HG03558 (cell line): Measurements from ENCODE around the gene SSPN.

Source experiments
- ATAC-seq: cut with Tn5 transposase; IDR thresholded peaks from one replicate; pipeline ENCODE4 v1.9.1; 2021; ENCODE audit warnings: moderate number of reproducible peaks; ENCODE audit not compliant: unreplicated experiment; ENCODE audit errors: extremely low read depth

Gene SSPN

DNA sequence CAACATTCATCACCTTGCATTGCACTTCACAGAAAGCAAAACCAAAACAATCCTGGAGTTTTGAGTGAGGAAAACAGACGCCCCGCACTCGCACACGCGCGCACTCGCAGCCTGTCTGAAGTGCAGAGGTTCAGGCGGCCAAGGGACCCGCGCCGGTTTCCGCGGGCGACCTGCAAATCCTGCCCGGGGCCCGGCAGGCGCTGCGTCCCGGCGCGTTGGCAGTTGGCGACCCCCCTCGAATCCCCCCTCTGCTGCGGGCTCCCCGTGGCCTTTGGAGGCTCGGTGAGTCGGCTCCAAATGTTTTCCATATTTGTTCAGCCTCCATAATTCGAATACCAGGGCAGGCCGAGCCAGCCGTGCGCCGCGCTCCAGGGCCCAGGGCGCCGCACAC lies at the start of gene SSPN:
SSPN (plus strand) TSS at position 324 of the 391 bp plus-strand sequence. CDS start 100 bp downstream, outside the sequence.
- ATAC-seq = no peak

DNA sequence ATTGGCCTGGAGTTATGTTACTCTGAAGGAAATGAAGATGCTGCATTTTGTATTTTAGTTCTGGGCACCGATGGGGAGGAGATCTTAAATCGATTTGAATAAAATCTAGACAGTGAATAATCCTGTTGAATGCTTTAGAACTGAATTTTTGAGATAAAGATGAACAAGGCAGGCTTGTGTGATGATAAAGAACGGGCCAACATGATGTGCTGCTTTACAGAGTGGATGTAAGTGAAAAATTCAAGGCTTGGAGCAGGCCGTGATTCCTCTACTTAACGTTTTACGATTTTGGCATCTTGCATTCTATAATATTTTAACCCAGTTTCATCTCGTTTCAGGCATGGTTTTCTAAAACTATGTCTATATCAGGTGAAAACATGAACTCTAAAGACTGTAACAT lies 47.1 kb upstream of the SSPN start:
- ATAC-seq = no peak

DNA sequence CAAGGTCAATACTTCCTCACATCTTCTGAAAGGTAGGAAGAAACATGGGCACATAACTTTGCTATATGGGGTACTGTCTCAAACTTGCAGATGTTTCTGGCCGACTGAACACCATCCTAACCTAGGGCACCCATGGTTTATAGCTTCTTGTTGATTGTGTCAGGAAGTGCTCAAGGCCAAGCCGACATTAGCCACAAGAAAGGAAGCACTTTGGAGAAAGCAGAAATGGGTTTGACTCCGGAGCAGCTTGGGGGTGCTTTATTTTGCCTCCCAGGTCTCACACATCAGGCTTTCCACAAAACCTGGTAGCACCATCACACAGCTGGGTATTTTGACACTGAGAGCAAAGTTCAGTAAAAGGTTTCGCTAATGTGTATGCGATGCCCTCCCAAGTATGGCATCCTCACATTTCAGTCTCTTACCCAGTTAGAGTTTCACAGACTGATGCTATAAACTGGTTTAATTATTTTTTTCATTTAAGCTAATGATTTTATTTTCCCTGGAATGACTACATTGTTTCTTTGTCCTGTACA lies 45.3 kb upstream of the SSPN start:
- no peak for ATAC-seq

GRCh38 chr12:26150736-26151450 lies 44.5 kb upstream of the SSPN start:
- no peak for ATAC-seq

DNA sequence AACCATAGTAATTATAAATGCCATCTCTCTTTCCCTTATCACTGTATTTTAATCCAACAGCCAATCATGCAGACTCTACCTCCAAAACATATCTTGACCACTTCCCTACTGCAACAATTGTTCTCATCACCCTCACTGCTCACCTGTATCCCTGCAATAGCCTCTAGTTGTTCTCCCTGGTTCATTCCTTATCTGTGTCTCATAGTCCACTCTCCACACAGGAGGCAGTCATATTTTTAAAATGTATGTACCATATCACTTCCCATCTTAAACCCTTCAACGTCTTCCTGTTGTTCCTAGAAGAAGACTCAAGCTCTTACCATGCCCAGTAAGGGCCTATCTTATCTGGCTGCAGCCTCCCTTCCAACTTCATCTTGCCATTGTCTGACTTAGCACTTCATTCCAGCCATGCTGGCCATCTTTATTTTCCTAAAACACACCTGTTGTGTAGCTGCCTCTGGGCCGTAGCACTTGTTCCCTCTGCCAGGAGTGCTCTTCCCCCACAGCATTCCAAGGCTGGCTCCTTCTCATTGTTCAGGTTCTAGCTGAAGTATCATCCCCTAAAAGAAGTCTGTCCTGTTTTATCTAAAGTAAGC lies 42.8 kb upstream of the SSPN start:
- no peak for ATAC-seq

GRCh38 chr12:26153421-26154154 lies 41.8 kb upstream of the SSPN start:
- no peak for ATAC-seq

- peak; percentile 73 for ATAC-seq
Measured at GRCh38 chr12:26156201-26156871, 39.0 kb upstream of the SSPN start.

DNA sequence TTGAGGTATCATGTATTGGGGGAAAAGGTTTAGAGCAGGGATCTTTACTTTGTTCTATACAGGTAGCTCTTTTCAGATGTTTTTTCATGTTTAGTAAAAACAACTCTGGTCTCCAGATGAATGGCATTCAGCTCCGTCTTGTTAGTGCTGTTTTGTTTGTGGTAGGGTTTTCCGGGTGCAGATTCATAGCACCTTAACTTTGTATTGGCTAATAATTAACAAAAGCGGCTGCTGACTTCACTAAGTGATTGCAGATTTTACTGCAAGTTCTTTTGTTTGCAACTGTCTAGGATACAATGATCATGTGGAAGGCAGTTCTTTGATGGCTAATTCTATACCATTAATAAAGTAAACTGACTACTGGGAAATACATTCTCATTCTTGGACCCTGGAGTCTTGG lies 38.4 kb upstream of the SSPN start:
- peak; percentile 15 for ATAC-seq

DNA sequence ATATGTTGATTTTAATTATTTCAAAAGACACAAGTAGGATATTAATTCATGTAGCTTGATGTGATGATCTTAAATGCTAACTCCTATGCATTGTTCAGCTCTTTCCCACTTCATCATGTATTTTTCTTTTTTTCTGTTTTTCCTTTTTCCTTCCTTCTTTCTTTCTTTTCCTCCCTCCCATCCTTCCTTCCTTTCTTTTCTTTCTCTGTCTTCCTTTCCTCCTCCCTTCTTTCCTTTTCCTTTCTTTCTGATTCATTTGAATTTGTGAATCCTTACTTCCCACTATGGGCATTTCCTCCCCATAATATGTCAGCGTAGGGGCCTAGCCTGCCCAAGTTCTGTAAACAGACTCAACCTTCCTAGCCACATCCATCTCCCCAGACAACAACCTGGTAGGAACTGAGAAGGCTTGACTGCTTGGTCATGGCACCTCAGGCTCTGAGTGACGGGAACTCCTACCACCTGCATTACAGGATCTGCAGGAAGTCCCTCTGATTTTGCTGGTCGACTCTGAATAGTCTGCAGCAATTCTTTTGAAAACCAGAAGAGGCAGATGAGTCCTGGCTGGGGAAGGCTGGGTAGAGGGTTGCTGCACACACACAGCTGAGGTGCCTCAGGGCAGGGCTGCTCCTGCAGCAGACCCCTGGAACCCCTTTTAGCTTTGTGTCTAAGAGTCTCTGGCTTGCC lies 37.2 kb upstream of the SSPN start:
- ATAC-seq = no peak

- no peak for ATAC-seq
Measured at GRCh38 chr12:26162174-26162573, 33.2 kb upstream of the SSPN start.

- ATAC-seq = peak; percentile 57
Measured at GRCh38 chr12:26162905-26163304, 32.5 kb upstream of the SSPN start.

GRCh38 chr12:26164118-26164517 lies 31.3 kb upstream of the SSPN start:
- no peak for ATAC-seq

- no peak for ATAC-seq
Measured at GRCh38 chr12:26172013-26172412, 23.4 kb upstream of the SSPN start.

DNA sequence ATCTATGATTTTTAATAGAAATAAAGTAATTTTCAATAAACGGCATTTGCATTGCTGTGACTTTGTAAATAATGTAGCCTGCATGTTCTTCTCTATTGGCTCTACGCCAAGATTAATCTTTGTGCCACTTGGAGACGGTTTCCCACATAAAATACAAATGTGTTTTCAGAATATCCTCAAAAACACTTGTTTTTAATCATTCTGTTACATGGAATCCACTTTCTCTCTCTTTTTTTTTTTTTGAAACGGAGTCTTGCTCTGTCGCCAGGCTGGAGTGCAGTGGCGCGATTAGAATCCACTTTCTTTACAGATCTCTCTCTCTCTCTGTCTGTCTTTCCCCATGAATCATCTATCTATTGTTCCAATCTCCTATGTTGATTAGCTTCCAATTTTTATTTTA lies 22.8 kb upstream of the SSPN start:
- no peak for ATAC-seq

DNA sequence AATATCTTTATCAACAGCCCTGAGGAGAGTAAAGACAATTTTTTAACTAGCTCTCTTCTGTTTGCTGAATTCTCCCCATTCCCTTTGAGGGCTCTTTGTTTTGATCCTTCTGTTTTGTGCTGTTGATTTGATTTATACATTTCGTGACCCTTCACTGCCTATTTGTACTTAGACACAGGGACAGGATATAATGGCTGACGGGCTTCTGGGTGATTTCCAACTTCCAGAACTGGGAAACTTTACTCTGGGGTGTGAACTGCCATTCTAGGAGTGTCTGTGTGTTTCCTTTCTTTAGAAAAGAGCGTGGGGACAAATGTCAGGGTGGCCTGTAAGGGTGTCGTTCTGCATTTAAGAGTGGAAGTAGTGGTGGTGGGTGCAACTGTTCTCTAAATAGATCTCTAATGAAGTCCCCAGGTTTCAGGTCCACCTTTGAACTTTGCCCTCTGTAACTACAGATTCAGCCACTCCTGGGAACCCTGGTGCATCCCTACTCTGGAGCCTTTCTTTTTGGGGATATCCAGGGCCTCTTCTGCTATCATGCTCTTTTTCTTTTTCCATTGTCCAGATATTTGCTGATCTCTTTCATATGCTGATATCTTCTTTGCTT lies 22.3 kb upstream of the SSPN start:
- ATAC-seq = no peak

- ATAC-seq = no peak
Measured at GRCh38 chr12:26176725-26177124, 18.6 kb upstream of the SSPN start.

DNA sequence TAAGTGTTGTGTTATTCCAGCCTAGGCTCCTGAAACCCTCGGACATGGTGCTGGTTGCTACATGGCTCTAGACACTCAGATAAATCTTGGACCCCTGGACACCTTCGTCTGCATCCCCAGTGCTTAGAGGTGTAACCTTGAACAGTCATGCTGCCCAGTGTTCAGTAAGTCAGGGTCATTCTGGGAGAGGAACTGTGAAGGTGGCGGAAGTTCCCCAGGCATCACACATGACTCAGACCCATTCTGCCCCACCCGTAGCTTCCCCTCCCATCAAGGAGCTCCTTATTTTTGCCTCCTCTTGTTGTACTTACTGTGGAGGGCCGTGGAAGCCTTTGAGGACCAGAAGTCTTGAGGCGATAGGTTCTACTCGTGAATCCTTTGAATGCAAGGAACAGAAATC lies 18.1 kb upstream of the SSPN start:
- no peak for ATAC-seq

DNA sequence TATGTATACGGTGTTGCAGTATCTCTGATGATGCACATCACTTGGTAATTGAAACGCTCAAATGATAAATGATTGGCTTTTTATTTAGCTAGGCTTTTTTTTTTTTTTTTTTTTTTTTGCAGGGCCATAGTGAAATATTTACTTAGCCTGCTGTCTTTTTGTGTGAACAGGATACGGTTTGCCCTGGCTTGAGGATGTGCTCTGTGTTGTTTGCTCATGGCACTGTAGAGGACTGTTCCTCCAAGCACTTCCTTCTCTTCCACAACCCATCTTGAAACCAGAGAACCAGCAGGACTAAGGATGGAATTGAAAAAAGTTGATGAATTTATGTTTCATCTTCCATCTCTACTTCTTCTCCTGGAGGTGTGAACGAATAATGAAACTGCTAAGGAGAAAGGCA lies 15.5 kb upstream of the SSPN start:
- no peak for ATAC-seq

- ATAC-seq = no peak
Measured at GRCh38 chr12:26182377-26182776, 13.0 kb upstream of the SSPN start.
